GM12892 (cell line): Measurements from ENCODE around the gene NXNL2.

Experiments
- DNase-seq: peaks from one replicate; pipeline ENCODE4 v3.0.0; 2011; ENCODE audit not compliant: insufficient read length
- FAIRE-seq: peaks from 2 replicates; lab custom pipeline; 2011; peaks lifted over from hg19 to GRCh38; lab: Jason Lieb, UNC
- POLR2A ChIP-seq: IDR thresholded peaks from 2 replicates; pipeline ENCODE4 v1.6.1; 2011; ENCODE audit warnings: low read depth, low read length, control low read depth
- POLR2AphosphoS5 ChIP-seq: IDR thresholded peaks from 2 replicates; pipeline ENCODE4 v1.6.1; 2011; ENCODE audit warnings: low read depth, low read length, control low read depth
- TAF1 ChIP-seq: IDR thresholded peaks from 2 replicates; pipeline ENCODE4 v1.6.1; 2011; ENCODE audit warnings: low read depth, mild to moderate bottlenecking, control low read depth, low read length, borderline replicate concordance

The NXNL2 gene

DNA sequence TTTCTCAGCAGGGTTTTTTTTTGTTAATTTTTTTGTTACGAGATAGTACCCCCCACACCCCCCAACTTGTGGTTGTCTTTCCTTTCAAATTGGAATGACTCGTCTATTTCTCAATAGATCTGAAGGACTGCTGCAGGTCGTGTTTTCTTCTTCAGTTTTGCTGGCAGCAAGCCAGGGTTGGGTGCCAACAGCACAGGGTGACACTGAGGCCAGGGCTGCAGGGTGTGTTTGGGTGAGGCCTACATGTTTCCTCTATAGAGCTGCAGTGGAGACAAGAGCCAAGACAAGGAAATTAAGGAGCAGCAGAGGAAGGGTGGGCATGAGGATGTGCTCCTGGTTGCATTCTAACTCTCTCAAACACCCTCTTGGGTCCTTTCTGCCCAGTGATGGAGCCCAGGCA is 52.2 kb downstream of the NXNL2 start:
- TF ChIP-seq POLR2AphosphoS5 (no peak), POLR2A (no peak), TAF1 (no peak)
- FAIRE-seq, result no peak

DNA sequence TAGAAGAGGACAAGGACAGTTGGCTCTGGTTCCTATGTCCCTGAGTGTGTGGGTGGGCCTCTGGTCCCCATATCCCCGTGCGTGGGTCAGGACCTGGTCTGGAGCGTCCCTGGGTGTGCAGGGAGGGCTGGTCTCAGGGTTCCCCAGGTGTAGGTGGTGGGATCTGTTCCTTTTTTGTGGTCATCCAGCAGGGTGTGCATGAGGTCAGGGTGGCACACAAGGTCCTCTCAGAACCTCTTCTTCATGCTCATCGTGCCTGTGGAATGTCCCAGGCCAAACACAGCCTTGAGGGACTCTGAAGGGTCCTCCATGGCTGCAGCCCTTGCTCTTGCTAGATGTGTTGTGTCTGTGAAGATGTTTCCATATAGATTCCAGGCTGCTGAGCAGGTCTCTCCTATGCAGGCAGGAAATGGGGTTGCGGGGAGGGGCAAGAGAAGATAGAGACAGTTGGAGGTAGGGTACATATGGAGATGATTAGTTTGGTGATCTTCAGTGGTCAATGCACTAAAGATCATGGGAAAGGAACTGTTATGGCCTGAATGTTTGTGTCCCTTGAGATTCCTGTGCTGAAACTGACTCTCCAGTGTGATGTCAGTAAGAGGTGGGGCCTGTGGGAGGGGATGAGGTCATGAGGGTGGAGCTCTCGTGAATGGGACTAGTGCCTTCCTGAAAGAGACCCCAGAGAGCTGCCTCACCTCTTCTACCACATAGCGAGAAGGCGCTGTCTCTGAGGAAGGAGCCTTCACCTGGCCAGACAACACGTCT is 53.1 kb downstream of the NXNL2 start:
- TF ChIP-seq TAF1 (no peak), POLR2AphosphoS5 (no peak), POLR2A (no peak)
- DNase-seq (no peak), FAIRE-seq (no peak)

More for the DNA sequence above, 52.2 kb downstream of the NXNL2 start:
- no peak for DNase-seq

DNA sequence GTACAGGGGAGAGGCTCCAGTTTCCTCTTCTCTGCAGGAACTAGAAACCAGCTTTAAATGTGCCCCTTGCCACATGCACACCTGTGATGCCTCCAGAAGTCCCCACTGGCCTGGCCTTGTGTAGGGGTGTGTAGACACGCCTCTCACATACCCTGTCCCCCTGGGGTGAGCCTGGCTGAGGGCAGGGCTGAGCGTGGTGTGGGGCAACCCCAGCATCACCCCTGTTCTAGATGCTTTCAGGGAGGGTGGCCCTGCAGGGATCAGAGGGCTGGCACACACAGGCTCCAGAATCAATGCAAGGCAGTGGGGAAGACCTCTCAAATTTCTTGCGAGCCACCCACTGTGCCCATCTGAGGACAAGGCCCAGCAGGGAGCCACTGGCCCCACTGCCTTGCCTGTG is 54.7 kb downstream of the NXNL2 start:
- TF ChIP-seq TAF1 (no peak), POLR2A (no peak), POLR2AphosphoS5 (no peak)
- DNase-seq (no peak), FAIRE-seq (no peak)

DNA sequence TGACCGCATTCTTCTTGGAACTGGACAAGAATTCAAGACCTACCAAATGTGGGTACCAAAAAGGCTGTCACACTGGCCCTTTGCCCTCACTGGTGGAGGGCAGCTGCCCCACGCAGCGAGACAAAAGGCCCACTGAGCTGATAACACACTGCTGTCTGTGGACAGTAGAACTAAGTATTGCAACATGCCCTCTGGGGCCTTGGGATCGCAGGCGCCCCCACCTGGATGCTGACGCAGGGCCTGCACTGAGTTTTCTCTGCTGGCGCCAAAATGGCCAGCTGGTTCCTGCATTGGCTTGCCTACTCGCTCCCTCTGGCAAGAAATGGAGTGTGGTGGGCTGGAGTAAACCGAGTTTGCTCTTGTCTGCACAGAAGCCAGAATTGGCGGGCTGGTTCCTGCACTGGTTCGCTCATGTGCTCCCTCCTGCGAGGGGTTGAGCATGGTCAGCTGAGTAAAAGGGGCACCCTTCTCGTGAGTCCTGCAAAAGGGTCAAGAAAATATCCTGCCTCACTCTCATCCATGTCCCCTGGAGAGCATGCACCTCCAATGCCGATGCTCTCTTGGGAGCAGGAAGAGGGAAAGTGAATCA is 55.7 kb downstream of the NXNL2 start:
- TF ChIP-seq TAF1 (no peak), POLR2A (no peak), POLR2AphosphoS5 (no peak)
- FAIRE-seq (no peak), DNase-seq (no peak)

DNA sequence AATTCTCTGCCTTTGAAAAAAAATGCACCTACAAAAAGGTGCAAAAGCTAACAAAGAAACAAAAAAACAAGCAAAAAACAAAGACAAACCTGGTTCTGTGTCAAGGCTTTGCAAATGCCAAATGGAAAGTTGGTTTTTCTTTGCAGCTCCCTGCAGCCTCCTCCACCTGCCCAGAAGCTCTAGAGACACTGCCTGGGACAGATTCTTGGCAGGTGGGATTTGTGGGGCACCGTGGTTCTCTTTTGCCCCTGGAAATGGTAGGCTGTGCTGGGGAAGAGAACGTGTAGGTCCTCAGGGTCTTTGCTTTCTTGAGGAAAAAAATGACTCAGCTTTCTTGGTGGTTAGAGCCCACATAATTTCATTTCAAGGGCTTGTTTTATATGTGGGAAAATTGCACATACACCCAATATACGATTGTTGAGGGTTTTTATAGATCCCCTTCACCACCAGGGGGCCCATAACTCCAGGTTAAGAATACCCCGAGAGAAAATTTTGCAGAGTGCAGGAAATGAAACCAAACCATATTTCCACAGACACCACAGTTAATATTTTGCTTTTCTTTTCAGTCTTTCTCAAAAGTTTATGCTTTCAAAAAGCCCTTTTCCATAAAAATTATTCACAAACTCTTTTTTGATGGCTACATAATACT is 58.7 kb downstream of the NXNL2 start:
- no peak for FAIRE-seq
- TF ChIP-seq POLR2AphosphoS5 (no peak), POLR2A (no peak), TAF1 (no peak)

More for the DNA sequence above, 58.7 kb downstream of the NXNL2 start:
- DNase-seq, result no peak
